Activated naive CD4-positive, alpha-beta T cell treated with anti-CD3 and anti-CD28 coated beads for 36 hours (primary cell): Measurements from ENCODE around the gene LRP1B. TPM values are rescaled to one million over a fixed set of nuclear protein-coding genes. Genes with fewer than 3 reads are reported as not detected.

ENCODE experiments used
- CTCF ChIA-PET: fragments of 350-600 bp; sonication (Branson Sonifier 250); formaldehyde crosslinking; loops from one replicate; lab custom pipeline; 2021; ENCODE audit warnings: antibody characterized with exemption; lab: Charles Lee
- DNase-seq: peaks from one replicate; pipeline ENCODE4 v3.0.0-alpha.2; 2020
- H3K27ac Mint-ChIP-seq: one replicate; pipeline ENCODE4 v1.8.0; 2021; ENCODE audit warnings: mild to moderate bottlenecking, mixed read lengths
- H3K27me3 Mint-ChIP-seq: one replicate; pipeline ENCODE4 v1.8.0; 2021; ENCODE audit warnings: low read depth, mixed read lengths
- H3K36me3 Mint-ChIP-seq: one replicate; pipeline ENCODE4 v1.8.0; 2021; ENCODE audit warnings: low read depth, mixed read lengths
- H3K4me1 Mint-ChIP-seq: one replicate; pipeline ENCODE4 v1.8.0; 2021; ENCODE audit warnings: low read depth, mixed read lengths
- H3K4me3 Mint-ChIP-seq: one replicate; pipeline ENCODE4 v1.8.0; 2021; ENCODE audit warnings: mild to moderate bottlenecking, moderate library complexity, mixed read lengths
- H3K9me3 Mint-ChIP-seq: one replicate; pipeline ENCODE4 v1.8.0; 2021; ENCODE audit warnings: mixed read lengths
- intact Hi-C: fragments of 100-400 bp; cut with micrococcal nuclease; formaldehyde crosslinking; loops from one replicate; pipeline ENCODE4 v1.15.1; 2023
- total RNA-seq, 2 experiments: library from RNA; stranded (reverse); gene quantifications; one replicate each; pipeline ENCODE4 v1.2.3, GENCODE V29; 2021

The LRP1B gene
- total RNA-seq, 2 experiments from 2014 or later = not detected

DNA sequence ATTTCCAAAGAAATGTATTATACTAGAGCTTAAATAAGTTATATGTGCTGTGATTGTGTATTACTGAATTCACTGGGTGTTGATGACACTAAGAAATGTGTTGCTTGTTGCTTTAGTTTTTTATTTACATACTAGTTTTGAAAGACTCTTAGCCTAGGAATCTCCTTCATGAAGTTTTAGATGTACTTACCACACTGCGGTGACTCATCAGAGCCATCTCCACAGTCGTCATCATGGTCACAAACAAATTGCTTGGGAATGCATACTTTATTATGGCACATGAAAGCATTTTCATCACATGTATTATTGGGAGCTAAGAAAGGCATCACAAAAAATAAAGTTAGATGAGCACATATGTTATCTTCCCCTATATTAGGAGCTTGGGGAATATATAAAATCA is 1624.2 kb downstream of the LRP1B start:
- H3K9me3 Mint-ChIP-seq = no peaks in the 10 kb centered on the region
- no peaks in the 10 kb centered on the region for H3K36me3 Mint-ChIP-seq

DNA sequence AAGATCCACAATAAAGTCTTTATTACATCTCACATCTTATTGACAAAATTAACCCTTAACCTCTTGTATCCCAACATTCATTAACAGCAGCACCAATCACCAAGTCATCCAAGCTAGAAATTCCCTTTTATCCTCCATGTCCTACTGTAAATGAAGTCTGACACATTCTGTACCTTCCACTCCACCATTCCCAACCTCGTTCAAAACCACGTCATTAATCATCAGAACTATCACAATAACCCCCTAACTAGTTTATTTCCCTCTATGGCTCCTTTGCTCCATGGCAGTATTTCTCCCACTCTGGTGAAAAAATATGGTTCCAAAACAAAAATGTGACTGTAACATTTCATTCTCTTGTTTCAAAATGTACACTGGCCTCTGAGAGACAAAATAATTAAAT is 1626.2 kb downstream of the LRP1B start:
- Mint-ChIP-seq H3K36me3 (no peaks in the 10 kb centered on the region), H3K27me3 (no peaks in the 10 kb centered on the region), H3K4me1 (no peaks in the 10 kb centered on the region), H3K4me3 (no peak overlapping the region), H3K27ac (no peak overlapping the region), H3K9me3 (peaks cover 2% of the 10 kb centered on the region)
- CTCF ChIA-PET = no interaction called here
- intact Hi-C loops = no loop called here
- no peak for DNase-seq

More for the DNA sequence above, 1624.2 kb downstream of the LRP1B start:
- Mint-ChIP-seq H3K27me3 (no peaks in the 10 kb centered on the region), H3K27ac (no peak overlapping the region), H3K4me3 (no peak overlapping the region), H3K4me1 (no peaks in the 10 kb centered on the region)
- DNase-seq = no peak
- CTCF ChIA-PET = no interaction called here
- intact Hi-C loops = no loop called here

DNA sequence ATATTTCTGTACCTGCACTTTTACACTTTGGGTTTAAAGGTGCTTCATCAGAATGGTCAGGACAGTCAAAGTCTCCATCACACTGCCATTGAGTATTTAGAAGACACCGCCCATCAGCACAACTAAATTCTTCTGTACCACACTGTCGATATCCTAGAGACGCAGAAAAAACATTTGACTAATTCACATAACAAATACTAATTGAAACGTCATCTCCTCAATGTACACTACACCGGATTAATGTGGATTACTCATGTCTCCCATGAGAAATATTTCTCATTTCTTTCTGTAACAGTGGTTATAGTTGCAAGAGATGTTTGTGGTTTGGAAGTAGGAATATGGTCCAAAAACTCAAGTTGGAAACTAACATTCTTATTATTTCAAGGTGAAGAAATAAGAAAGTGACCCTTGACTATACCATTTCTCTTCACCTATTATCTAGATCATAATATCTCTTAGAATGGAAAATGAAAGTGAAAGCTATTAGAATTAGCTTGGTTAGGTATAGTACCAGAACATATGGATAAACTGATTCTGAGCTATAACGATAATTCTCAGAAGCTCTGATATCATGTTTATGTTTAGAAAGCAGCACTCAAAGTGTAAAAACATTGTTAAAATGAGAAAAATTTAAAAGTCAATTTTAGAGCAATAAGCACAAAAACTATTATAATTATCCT is 1627.7 kb downstream of the LRP1B start:
- no peaks in the 10 kb centered on the region for H3K4me1 Mint-ChIP-seq
- no peaks in the 10 kb centered on the region for H3K27me3 Mint-ChIP-seq
- no peak overlapping the region for H3K27ac Mint-ChIP-seq
- CTCF ChIA-PET = no interaction called here
- no peaks in the 10 kb centered on the region for H3K36me3 Mint-ChIP-seq
- H3K9me3 Mint-ChIP-seq = peaks cover 2% of the 10 kb centered on the region
- H3K4me3 Mint-ChIP-seq = no peak overlapping the region
- intact Hi-C loops = no loop called here
- no peak for DNase-seq

DNA sequence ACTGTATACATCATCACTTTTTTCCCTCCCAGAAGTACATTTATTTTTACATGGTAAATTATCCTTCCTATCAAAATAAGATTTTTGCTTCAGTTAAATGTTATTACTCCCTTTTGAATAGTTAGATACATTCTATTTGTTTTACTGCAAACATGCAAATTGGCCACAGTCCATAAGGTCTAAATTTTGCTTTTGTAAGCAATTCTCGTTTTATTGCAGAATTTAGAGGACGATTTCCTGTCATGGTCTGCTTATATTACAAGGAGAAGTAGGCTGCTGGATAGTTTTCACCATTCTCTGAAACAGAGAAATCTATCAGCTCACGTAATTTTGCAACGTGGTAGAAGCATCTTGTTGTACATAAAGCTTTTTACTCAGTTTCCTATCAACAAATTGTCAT is 1632.5 kb downstream of the LRP1B start:
- CTCF ChIA-PET = no interaction called here
- Mint-ChIP-seq H3K4me1 (no peaks in the 10 kb centered on the region), H3K36me3 (no peaks in the 10 kb centered on the region), H3K4me3 (no peak overlapping the region), H3K27me3 (no peaks in the 10 kb centered on the region), H3K9me3 (peaks cover 4% of the 10 kb centered on the region), H3K27ac (no peak overlapping the region)
- intact Hi-C loops = no loop called here
- no peak for DNase-seq

DNA sequence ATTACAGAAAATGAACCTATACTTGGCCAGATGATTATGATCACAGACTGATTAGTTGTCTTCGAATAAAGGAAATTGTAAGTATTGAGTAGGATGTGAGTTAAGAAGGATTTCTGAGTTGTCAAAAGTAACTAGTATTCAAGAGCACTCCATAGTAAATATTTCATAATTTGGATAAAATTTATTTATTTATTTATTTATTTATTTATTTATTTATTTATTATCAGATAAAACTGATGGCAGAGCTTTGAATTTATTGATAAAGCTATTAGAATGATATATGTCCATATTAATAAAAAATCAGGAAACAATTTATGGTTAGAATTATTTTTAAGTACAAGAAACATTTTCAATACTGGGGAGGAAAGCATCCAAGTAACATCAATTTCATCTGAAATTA is 1634.1 kb downstream of the LRP1B start:
- Mint-ChIP-seq H3K4me1 (no peaks in the 10 kb centered on the region), H3K4me3 (no peak overlapping the region), H3K9me3 (peaks cover 4% of the 10 kb centered on the region), H3K27ac (no peak overlapping the region), H3K36me3 (no peaks in the 10 kb centered on the region), H3K27me3 (no peaks in the 10 kb centered on the region)
- intact Hi-C loops = no loop called here
- CTCF ChIA-PET = no interaction called here
- no peak for DNase-seq

DNA sequence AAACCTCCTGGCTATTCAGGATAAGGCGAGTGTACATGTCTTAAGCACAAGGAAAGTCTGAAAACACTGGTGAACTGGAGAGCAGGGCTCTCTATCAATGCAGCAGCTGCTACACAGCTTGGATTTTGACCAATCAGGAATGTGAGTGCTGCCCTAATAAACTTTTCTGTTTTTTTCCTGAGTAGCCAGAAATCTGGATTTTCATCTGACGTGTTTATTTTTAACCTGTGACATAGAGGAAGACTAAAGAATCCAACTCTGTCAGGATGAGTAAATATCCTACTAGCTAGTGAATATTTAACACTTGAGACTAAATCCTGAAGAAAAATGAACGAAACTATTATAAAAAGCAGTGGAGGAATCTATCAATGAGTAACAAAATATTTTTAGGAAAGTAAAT is 1638.9 kb downstream of the LRP1B start:
- Mint-ChIP-seq H3K4me3 (no peak overlapping the region), H3K4me1 (no peaks in the 10 kb centered on the region), H3K27me3 (no peaks in the 10 kb centered on the region), H3K9me3 (peaks cover 2% of the 10 kb centered on the region), H3K36me3 (no peaks in the 10 kb centered on the region), H3K27ac (no peak overlapping the region)
- CTCF ChIA-PET = no interaction called here
- intact Hi-C loops = no loop called here
- no peak for DNase-seq

DNA sequence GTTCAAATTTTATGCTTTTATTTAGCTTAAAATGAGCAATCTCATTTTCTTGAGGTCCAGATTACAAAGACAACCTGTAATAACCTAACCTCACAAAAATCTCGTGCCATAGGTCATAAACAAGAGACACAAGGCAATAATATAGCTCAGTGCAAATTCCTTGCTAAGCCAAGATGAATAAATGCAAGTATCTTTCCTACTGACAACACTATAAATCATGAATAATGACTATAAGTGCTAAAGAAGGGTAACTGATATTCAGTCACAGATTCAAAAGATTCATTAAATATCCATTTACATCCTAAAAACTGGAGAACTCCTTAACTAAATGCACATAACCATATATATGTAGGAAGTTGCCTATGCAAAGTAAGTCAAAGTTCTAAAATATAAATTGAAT is 1641.6 kb downstream of the LRP1B start:
- no peaks in the 10 kb centered on the region for H3K36me3 Mint-ChIP-seq
- no peak overlapping the region for H3K27ac Mint-ChIP-seq
- no peak overlapping the region for H3K4me3 Mint-ChIP-seq
- intact Hi-C loops = no loop called here
- no peaks in the 10 kb centered on the region for H3K4me1 Mint-ChIP-seq
- H3K27me3 Mint-ChIP-seq = no peaks in the 10 kb centered on the region
- CTCF ChIA-PET = no interaction called here
- H3K9me3 Mint-ChIP-seq = peaks cover 2% of the 10 kb centered on the region
- no peak for DNase-seq

DNA sequence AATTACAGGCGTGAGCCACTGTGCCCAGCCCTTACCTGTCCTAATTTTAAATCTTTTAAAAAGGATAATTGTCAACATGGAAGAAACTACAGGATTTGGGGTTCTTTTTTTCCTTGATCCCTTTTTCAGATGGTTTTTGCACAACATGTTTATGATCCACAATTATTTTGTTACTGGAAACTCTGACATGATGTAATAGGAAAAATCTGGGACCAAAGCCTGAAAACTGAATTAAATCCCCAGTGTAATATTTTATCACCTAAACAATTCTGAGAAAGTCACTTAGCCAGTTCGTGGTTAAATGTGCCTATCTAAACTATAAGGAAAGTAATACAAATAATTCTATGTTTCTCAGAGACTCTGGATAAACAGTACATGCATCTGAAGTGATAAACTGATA is 1649.7 kb downstream of the LRP1B start:
- CTCF ChIA-PET = no interaction called here
- no peaks in the 10 kb centered on the region for H3K4me1 Mint-ChIP-seq
- intact Hi-C loops = no loop called here

DNA sequence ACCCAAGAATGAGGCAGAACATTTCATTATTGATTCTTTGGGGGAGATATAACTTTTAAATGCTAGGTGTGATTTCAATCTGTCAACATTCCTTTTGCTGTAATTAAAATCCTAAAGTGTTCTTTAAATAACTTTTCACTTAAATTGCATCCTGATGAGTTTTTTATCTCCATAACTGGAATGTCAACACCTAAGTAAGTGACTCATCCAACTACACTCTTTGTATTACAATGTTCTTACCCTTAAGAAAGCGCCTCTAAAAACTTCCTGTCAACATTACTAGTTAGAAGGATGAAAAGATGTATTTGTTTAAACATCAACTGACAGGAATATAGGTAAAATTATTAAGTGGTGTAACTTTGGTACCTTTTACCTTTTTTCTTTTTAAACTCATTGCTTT is 1657.0 kb downstream of the LRP1B start:
- Mint-ChIP-seq H3K27ac (no peak overlapping the region), H3K9me3 (peaks cover 14% of the 10 kb centered on the region)

More for the DNA sequence above, 1649.7 kb downstream of the LRP1B start:
- H3K4me3 Mint-ChIP-seq = no peak overlapping the region
- no peak overlapping the region for H3K27ac Mint-ChIP-seq
- no peak for DNase-seq
- no peaks in the 10 kb centered on the region for H3K27me3 Mint-ChIP-seq
- no peaks in the 10 kb centered on the region for H3K36me3 Mint-ChIP-seq
- peaks cover 4% of the 10 kb centered on the region for H3K9me3 Mint-ChIP-seq

DNA sequence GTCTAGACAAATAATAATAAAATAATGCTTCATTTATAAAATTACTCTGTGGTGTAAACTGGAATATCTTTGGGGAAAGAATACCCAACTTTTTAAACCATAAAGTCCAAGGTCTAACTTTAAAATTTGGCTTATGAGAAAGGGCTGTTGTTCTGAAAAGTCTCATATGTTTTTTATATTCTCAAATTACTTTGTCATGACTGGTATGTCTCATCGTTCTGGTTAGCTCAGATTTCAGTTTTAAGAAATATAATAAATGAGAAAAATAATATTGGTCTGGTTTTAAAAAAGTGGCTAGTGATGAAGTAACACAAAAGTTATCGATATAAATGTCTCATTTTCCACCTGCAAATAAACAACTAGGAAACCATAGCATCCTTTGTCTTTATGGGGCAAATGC is 1658.1 kb downstream of the LRP1B start:
- CTCF ChIA-PET = no interaction called here
- Mint-ChIP-seq H3K4me3 (no peak overlapping the region), H3K9me3 (peaks cover 13% of the 10 kb centered on the region), H3K27ac (no peak overlapping the region), H3K27me3 (no peaks in the 10 kb centered on the region), H3K4me1 (no peaks in the 10 kb centered on the region), H3K36me3 (no peaks in the 10 kb centered on the region)
- intact Hi-C loops = no loop called here
- DNase-seq = no peak

More for the DNA sequence above, 1657.0 kb downstream of the LRP1B start:
- CTCF ChIA-PET = no interaction called here
- Mint-ChIP-seq H3K4me1 (no peaks in the 10 kb centered on the region), H3K4me3 (no peak overlapping the region), H3K36me3 (no peaks in the 10 kb centered on the region), H3K27me3 (no peaks in the 10 kb centered on the region)
- no peak for DNase-seq
- intact Hi-C loops = no loop called here

DNA sequence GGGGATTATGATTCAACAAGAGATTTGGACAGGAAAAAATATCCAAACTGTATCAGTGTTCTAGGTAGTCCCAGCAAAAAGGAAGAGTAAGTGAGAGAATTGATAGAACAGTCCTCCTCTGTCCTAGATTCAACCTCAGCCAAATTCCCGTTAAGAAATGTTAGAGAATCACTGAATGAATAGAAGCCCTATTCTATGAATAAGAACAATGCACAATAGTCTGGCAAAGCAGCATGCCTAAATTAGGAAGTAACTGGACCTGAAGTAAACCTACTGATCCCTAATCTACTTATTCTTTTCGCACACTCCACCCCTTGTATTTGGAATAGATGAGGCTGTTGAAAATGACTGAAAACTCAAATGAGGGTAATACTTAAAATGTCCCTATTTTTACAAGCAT is 1665.5 kb downstream of the LRP1B start:
- CTCF ChIA-PET = no interaction called here
- Mint-ChIP-seq H3K27me3 (no peaks in the 10 kb centered on the region), H3K36me3 (no peaks in the 10 kb centered on the region), H3K27ac (no peak overlapping the region), H3K4me3 (no peak overlapping the region), H3K4me1 (no peaks in the 10 kb centered on the region), H3K9me3 (peaks cover 3% of the 10 kb centered on the region)
- intact Hi-C loops = no loop called here
- no peak for DNase-seq

DNA sequence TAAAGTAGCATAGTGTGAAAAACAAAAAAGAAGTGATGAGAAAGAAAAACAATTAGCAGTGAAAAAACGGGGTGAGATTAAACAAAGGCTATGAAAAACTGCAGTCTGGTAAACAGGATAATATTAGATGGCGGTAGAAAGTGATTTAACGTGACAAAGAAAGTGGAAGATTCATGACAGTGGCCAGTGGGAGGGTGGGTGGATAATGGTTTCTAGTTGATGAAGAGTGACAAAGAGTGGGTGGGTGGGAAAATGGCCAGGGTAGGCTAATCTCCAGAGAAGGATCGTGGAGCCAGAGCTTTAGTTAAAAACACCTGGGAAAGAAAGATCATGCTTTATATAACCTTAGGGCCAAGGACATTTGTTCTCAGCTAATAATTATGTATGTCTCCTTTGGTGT is 1667.8 kb downstream of the LRP1B start:
- Mint-ChIP-seq H3K27me3 (no peaks in the 10 kb centered on the region), H3K4me3 (no peak overlapping the region), H3K4me1 (no peaks in the 10 kb centered on the region), H3K9me3 (peaks cover 3% of the 10 kb centered on the region), H3K36me3 (no peaks in the 10 kb centered on the region), H3K27ac (no peak overlapping the region)
- CTCF ChIA-PET = no interaction called here
- DNase-seq = no peak
- intact Hi-C loops = no loop called here

DNA sequence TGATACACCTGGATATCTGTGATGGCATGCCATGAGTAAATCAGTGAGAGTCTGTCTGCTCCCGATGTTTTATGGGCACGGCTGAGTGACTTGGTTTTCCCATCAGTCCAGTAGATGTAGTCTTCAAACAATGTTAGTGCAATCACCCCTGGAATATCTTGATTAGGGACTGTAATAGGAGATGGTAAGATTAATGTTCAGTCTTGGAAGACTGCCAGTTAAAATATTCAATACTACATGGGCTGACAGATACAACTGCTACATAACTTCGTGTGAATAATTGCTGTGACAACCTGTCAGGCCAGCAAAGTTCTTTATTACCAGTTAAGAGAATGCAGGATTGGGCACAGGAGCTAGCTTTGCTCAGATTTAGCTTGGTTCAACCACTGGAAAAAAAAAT is 1673.3 kb downstream of the LRP1B start:
- H3K36me3 Mint-ChIP-seq = no peaks in the 10 kb centered on the region
- intact Hi-C loops = no loop called here
- no peaks in the 10 kb centered on the region for H3K4me1 Mint-ChIP-seq
- peaks cover 1% of the 10 kb centered on the region for H3K9me3 Mint-ChIP-seq
- no peak overlapping the region for H3K4me3 Mint-ChIP-seq
- DNase-seq = no peak
- no peak overlapping the region for H3K27ac Mint-ChIP-seq
- no peaks in the 10 kb centered on the region for H3K27me3 Mint-ChIP-seq
- CTCF ChIA-PET = interaction anchor here (0.6 kb wide), 1 partner anchor 1611 kb away, joined by 3 read pairs; no protein-coding TSS in a partner anchor
